HG02870 (cell line): ENCODE data around the gene SCFD2.

Source experiments
- ATAC-seq: cut with Tn5 transposase; IDR thresholded peaks from one replicate; pipeline ENCODE4 v1.9.1; 2021; ENCODE audit warnings: mild to moderate bottlenecking, moderate library complexity; ENCODE audit not compliant: unreplicated experiment

SCFD2 gene

DNA sequence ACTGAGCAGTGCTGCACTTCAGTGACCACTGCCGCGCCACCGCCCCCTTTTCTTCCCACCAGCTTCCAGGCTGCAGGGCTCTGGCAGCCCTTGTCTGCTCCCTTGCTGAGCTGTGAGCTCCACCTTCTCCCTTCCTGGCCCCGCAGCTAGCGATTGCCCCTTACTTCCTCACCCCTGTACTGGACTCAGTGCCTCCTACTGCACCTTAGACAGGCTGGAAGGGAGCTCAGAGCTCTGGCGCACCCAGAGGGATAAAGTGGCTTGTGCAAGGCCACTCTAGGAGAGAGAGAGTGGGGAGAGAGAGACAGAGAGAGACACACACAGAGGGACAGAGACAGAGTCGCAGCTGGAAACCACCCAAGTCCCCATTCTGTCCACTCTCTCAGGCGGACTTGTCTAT lies 497.7 kb downstream of the SCFD2 start:
- no peak for ATAC-seq

- ATAC-seq: no peak
Observed at GRCh38 chr4:52867163-52867562, 498.7 kb downstream of the SCFD2 start.

- ATAC-seq: no peak
Observed at GRCh38 chr4:52866734-52867133, 499.1 kb downstream of the SCFD2 start.

DNA sequence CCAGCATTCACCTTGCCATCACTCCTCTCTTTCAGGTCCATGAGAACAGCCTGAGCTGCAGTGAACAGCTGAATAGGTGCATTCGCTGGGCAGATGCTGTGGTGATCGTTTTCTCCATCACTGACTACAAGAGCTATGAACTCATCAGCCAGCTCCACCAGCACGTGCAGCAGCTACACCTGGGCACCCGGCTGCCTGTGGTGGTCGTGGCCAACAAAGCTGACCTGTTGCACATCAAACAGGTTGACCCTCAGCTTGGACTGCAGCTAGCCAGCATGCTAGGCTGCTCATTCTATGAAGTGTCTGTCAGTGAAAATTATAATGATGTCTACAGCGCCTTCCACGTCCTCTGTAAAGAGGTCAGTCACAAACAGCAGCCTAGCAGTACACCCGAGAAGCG lies 500.6 kb downstream of the SCFD2 start:
- no peak for ATAC-seq

DNA sequence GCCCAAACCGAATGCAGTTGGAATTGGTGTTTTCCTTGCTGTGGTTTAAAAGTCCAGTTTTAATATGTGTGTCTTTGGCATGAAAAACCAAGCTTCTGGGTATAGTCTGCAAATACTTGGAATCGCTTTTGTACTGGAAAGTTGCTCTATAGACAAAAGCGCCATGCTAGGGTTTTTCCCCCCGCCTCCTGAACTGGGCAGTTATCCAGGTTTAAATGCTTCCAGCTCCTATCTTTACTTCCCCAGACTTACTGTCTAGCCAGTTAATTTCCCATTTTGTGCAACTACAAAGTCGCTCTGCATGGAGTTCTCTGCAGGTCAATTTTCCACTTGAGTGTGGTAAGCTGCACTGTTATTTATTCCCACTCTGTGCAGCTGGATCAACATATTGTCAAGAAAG lies 501.1 kb downstream of the SCFD2 start:
- ATAC-seq: no peak

GRCh38 chr4:52863324-52863723 lies 502.5 kb downstream of the SCFD2 start:
- no peak for ATAC-seq

DNA sequence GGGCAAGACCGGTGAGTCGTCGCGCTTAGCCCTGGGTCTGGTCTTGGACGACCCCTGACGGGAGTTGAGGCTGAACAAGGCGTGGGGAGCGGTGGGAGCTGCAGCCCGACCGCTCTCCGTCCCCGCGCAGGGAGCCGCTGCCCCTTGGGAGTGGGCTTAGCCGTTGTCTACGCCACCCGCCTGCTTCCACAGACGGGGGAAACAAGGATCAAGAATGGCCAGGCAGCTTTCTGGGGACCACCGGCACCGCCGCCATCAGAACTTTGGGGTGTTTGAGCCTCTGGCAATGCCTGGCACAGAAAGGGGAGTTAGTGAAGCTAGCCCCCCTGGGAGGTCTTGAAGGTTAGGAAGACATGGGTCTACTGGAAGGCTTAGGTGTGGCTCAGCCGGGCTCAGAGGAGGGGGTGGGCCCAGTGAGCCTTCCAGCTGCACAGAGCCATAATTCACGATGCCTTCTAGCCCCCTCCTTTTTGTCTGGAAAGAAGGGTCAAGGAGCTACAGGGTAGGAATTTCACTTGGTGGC lies 503.2 kb downstream of the SCFD2 start:
- no peak for ATAC-seq

DNA sequence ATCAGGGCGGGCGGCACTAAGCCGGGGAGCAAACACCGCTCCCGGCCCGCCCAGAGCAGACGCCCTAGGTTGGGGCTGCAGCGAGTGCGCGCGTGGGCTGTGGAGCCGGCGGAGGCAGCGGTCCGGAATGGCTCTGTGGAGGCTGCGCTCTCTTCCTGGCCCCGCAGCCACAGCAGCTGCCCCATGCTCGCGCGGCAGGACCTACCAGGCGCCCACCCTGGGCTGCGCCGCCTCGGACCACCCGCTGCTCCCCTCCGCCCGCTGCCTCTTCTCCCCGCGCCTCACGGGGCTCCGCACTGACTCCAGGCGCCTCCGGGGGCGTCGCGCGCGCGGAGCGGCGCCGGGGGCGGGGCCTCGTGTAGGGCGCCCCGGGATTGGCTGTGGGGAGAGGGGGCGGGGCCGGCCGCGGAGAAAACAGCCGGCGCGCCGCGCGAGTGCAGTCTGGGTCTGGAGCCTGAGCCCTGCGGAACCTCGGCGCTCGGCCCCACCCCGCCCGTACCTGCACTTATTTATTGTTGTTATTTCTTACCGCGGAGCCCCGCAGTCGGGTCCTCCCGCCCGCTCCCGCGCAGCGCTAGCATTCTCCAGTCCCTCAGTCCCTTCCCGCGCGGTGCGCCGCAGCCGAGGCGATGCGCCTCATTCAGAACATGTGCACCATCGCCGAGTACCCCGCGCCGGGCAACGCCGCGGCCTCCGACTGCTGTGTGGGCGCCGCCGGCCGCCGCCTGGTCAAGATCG lies 503.8 kb downstream of the SCFD2 start, which contains the start of gene RASL11B:
Gene RASL11B, plus strand, starts transcription at position 439 of the 738 bp plus-strand sequence. Its CDS starts 191 bp downstream, at position 630.
- ATAC-seq: peak; percentile 95

DNA sequence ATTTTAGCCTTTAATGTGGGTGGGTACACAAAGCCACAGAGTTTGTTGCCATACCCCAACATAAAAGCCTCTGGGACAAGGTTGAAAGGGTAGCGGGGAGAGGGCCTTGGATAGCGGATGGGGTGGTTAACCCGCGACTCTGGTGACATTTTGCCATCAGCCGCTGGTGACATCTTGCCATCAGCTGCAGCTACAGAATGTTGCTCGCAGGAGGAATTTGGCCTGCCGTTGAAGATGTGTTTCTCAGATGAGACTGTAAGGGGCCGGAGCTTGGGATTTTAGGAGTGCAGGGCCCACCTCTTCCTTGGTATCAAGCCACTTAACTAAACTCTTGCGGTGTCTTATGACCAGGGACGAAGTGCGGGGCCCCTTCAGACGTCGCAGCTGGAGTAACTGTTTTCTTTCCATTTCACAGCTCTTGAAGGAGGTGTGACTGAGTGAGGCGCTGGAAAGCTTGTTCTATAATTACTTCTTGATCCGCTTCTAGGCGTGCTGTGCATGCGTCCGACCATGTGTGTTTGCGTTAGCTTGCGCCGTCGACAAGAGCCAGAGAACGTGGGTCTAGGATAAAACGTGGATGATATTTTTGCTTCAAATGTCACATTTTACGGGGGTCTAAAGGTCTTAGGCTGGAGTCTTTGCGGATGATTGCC lies 504.6 kb downstream of the SCFD2 start:
- no peak for ATAC-seq

DNA sequence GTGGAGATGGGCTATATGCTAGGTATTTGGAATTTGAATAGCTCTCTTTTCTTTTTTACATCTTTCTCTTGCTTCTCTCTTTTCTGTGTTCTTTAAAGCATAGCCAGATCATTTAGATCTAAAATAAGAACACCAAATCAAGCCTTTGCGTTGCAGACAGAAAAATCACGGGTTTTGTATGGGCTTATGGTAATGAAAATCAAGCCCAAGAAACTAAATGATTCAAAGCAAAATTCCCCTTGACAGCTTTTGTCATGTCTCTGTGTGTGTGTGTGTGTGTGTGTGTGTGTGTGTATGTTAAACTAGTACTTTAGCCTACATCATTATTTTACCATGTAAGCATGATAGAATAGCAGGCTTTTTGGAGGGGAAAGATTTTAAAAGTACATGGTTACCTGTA lies 505.5 kb downstream of the SCFD2 start:
- no peak for ATAC-seq

- ATAC-seq: no peak
Observed at GRCh38 chr4:52856801-52857200, 509.1 kb downstream of the SCFD2 start.

DNA sequence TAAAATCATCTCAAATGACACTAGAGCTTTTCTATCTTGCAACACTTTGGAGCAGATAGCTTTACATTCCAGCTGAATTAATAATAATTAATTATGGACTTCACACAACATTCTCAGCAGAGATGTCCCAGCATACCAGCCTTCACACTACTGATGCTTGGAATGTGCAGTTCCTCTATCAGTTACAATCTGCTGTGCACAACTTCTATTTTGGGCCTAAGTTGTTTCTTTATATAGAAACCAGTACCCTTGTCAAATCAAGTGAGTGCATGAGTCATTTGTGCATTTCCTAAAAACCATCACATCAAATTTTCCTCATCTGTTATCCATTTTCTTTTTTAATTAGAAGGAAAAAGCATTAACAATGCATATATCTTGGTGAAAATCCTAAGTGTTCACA lies 512.5 kb downstream of the SCFD2 start:
- ATAC-seq: no peak

DNA sequence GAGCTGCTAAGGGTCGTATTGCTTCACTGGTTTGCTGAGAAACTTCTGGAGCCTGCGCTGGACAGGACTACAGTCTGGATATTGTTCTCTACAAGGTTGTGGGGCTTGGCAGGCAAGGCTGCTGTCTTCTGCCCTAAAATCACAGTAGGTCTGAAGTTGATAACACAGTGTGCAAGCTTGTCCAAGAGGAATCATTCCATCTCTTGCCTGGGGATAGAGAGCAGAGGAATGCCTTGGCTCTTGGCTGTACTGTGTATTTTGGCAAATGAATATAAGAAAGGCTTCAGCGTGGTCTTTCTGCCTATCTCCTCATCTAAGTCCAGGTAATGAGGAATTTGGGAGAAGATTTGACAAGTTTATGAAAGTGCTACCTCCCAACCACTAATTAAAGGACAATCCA lies 513.1 kb downstream of the SCFD2 start:
- ATAC-seq: no peak

GRCh38 chr4:52852041-52852440 lies 513.8 kb downstream of the SCFD2 start:
- ATAC-seq: no peak

DNA sequence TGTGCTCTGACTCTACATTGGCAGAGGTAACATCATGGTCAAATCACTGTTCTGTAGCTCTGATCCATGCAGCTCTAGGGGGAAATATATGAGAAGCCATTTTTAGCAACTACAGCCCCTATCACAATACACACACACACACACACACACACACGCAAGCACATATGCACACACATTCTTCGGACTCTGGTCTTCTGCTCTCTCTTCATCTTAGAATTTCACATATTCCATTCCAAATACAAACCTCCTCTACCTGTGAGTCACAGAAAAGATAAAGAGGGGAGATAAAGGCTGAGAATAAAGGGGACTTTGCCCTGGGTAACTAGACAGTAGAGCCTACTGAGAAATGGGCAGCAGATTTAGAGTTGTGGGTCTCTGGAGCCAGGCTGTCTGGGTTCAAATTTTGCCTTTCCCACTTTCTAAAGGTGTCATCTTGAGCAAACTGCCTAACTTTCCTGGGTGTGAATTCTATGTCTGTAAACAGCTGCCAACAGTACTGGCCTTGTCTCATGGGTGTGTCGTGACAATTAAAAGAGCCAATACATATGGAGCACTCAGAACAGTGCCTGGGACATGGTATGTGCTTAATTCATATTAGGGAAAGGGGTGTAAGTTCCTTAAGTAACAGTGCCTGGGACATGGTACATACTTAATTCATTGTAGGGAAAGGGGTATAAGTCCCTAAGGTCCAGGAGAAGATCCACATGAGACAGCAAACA lies 515.3 kb downstream of the SCFD2 start:
- no peak for ATAC-seq

GRCh38 chr4:52848254-52848653 lies 517.6 kb downstream of the SCFD2 start:
- ATAC-seq: no peak

DNA sequence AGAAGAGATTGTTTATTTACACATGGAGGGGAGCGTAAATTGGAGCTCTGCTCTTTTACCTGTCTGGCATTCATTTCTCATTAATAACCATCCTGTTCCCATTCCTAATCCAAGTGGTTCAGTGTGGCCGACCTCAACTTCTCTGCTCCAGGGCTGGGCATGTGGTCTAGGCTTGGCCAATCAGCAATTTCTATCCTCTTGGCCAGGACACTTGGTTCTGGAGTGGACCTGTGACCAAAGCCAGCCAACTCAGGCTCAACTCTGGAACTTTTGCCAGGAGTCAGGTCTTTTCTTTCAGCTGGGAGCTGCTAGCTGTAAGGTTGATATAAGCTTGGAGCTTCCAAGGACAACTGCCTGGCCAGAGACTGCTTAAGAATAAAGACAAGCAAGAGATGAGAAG lies 519.4 kb downstream of the SCFD2 start:
- ATAC-seq: no peak

DNA sequence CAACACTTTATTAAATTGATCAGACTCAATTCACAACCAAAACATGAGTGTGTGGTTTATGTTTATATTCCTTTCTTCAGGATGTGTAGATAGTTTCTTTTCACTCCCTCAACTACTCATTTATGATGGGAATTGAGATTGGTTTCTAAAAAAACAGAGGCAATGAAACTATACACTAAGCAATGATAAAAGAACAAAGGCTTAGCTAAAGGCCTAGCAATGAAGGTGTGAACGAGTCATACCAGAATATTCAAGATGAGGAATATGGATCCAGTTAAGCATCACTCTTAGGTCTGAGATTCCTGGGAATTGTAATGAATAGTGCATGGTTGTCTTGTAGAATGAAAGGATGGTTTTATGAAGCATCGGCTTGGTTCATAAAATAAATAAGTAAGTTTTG lies 521.3 kb downstream of the SCFD2 start:
- no peak for ATAC-seq

GRCh38 chr4:52843958-52844357 lies 521.9 kb downstream of the SCFD2 start:
- no peak for ATAC-seq

DNA sequence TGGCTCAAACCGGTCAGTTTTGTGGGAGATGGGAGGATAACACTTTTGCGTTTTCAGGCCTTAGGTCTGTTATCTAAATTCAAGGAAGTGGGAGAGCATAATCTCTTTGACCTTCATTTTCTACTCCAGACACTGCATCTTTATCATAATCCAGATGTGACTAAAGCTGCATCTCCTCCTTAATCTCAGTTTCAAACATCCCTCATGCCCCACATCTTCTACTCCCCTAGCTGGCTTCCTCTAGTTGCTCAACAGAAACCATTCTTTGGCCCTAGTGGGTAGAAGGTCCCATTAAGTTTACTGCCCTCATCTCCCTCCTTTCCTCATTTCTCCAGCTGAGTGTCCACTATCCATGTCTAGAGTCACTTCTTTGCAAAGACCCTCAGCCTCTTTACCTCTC lies 522.5 kb downstream of the SCFD2 start:
- ATAC-seq: no peak

DNA sequence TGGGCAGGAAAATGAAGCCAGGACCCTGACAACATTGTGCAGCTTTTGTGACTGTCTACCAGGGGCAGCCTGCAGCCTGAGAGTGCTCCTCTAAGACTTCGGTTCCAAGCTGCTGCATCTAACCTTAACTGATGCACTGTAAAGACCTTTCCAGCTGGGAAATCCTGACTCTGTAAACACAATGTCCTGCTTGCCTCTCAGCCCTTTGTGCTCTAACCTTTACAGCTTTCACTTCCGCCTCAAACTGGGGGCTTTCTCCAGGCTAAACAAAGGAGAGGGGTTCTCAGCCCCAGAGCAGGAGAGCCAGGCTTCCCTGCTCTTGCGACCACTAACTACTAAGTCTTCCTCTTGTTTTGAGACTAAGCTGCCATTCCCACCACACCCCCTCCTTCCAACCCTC lies 523.1 kb downstream of the SCFD2 start:
- ATAC-seq: no peak
